ENCODE data around the gene VTI1B. TPM values are rescaled to one million over a fixed set of nuclear protein-coding genes. Genes with fewer than 3 reads are reported as not detected.

The VTI1B gene
- total RNA-seq, 6 donors from 2014 or later = 39.8 to 107 (median 57.5) TPM

- TF ChIP-seq POLR2AphosphoS5 (IDR thresholded peaks at IDR 0.05) = no peak
- TF ChIP-seq, protein P1, sequence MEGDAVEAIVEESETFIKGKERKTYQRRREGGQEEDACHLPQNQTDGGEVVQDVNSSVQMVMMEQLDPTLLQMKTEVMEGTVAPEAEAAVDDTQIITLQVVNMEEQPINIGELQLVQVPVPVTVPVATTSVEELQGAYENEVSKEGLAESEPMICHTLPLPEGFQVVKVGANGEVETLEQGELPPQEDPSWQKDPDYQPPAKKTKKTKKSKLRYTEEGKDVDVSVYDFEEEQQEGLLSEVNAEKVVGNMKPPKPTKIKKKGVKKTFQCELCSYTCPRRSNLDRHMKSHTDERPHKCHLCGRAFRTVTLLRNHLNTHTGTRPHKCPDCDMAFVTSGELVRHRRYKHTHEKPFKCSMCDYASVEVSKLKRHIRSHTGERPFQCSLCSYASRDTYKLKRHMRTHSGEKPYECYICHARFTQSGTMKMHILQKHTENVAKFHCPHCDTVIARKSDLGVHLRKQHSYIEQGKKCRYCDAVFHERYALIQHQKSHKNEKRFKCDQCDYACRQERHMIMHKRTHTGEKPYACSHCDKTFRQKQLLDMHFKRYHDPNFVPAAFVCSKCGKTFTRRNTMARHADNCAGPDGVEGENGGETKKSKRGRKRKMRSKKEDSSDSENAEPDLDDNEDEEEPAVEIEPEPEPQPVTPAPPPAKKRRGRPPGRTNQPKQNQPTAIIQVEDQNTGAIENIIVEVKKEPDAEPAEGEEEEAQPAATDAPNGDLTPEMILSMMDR (IDR thresholded peaks at IDR 0.05) = no peak
- no peak for TF ChIP-seq EP300 (IDR thresholded peaks at IDR 0.05)
- TF ChIP-seq POLR2A (IDR thresholded peaks at IDR 0.05) = no peak
- Histone ChIP-seq H3K27ac (peak overlapping the region; percentile 52 to 80 (median 60)), H3K27me3 (no peaks in the 10 kb centered on the region), H3K4me1 (peaks cover 12 to 23% (median 20%) of the 10 kb centered on the region in 4 donors), H3K4me3 (no peak overlapping the region), H3K36me3 (no peaks in the 10 kb centered on the region), H3K9me3 (no peaks in the 10 kb centered on the region)
- DNase-seq (peak in 1 of 2 donors; percentile 57), ATAC-seq (ENCODE audit: low FRiP score in 2 of 2) (no peak)
- WGBS, 2 donors = 11 to 13% methylated on average over 2 of the region's 2 CpGs
Observed at GRCh38 chr14:67623114-67623513, 51.3 kb downstream of the VTI1B start.

DNA sequence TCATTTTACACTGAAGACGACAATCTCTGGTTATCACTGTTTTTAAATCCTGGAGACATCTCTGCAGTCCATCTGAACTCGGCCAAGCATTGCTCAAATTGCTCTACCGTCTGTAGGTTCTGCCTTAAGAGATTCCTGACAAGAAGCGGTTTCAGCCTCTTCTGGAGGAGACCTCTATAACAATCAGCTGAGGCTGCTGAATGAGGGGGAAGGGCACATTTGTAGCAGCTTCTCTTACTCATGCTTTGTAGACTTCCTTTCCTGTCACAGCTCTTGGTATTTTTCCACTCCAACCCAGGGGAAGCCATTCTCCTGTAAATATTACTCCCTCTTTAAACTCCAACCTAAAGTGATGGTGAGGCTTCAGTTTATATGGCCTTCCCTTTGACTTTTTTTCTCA, 51.8 kb downstream of the VTI1B start:
- no peaks in the 10 kb centered on the region for H3K27me3 ChIP-seq
- WGBS, 2 donors = 43 to 45% methylated on average over 4 of the region's 4 CpGs
- H3K36me3 ChIP-seq = no peaks in the 10 kb centered on the region
- H3K4me1 ChIP-seq = peaks cover 12 to 23% (median 20%) of the 10 kb centered on the region in 4 donors
- ATAC-seq (ENCODE audit: low FRiP score in 2 of 2) (no peak), DNase-seq (peak in 1 of 2 donors; percentile 74)
- H3K9me3 ChIP-seq = no peaks in the 10 kb centered on the region
- H3K27ac ChIP-seq = peak overlapping the region; percentile 52 to 80 (median 60)
- H3K4me3 ChIP-seq = no peak overlapping the region
- TF ChIP-seq EP300 (IDR thresholded peaks at IDR 0.05) (peak in 1 of 4 donors; percentile 58), POLR2AphosphoS5 (IDR thresholded peaks at IDR 0.05) (no peak)

- WGBS, 2 donors = 8 to 9% methylated on average over 17 to 19 of the region's 19 CpGs
Observed at GRCh38 chr14:67620217-67620785, 54.1 kb downstream of the VTI1B start.

DNA sequence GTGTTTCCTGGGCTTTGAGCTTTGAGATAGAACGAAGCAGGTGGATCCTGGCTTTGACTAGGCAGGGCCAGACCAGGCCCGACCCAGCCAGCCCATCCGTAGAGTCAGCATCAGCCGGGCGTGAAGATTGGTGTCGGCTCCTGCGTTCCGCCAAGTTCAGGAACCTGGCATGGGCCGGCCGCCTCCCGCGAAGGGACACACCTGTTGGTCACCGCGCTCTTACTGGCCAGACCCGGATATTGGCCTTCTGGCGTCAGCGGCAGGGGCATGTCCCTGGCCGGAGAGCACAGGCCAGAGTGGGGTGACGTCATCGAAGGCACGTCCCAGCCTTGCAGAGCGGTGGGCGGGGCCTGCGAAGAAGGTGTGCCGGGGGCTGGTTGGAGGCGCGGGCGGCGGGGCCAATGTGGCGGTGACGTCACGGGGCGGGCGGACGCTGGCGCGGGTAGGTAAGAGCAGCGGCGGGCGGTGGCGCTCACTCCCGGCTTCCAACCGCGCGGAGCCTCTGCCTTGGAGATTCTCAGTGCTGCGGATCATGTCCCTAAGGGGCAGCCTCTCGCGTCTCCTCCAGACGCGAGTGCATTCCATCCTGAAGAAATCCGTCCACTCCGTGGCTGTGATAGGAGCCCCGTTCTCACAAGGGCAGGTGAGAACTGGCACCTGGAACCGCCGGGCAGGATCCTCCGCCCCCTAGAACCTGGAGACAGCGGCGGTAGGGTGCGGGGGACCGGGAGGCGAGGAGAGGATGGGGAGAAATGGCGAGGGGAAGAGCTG, 54.8 kb downstream of the VTI1B start, which contains the start of gene ARG2:
Gene ARG2 (plus strand): TSS at position 475 of the 771 bp plus-strand sequence. CDS start 58 bp downstream, at position 533.
- WGBS, 2 donors = 0 to 1% methylated on average over 15 to 52 of the region's 62 CpGs
- Histone ChIP-seq H3K4me1 (peaks cover 12 to 23% (median 20%) of the 10 kb centered on the region in 4 donors), H3K27me3 (no peaks in the 10 kb centered on the region), H3K9me3 (no peaks in the 10 kb centered on the region), H3K36me3 (no peaks in the 10 kb centered on the region), H3K4me3 (peak within 1 kb of the TSS; percentile 11 to 65 (median 62)), H3K27ac (peak within 1 kb of the TSS; percentile 62 to 84 (median 76))
- peak in 2 of 4 donors; percentile 82 to 84 for TF ChIP-seq POLR2A (IDR thresholded peaks at IDR 0.05)
- TF ChIP-seq, protein P1 (IDR thresholded peaks at IDR 0.05) = peak in 4 of 6 experiments; percentile 15 to 39 (median 32)
- peak in 1 of 4 donors; percentile 68 for TF ChIP-seq EP300 (IDR thresholded peaks at IDR 0.05)
- TF ChIP-seq POLR2AphosphoS5 (IDR thresholded peaks at IDR 0.05) = peak; percentile 52 to 93
- ATAC-seq (ENCODE audit: low FRiP score in 2 of 2) (peak; percentile 98 to 99), DNase-seq (peak; percentile 99 to 100)

More at GRCh38 chr14:67620217-67620785, 54.1 kb downstream of the VTI1B start:
- no peak for ATAC-seq (ENCODE audit: low FRiP score in 2 of 2)
- peaks cover 12 to 23% (median 20%) of the 10 kb centered on the region in 4 donors for H3K4me1 ChIP-seq
- peak overlapping the region; percentile 39 to 84 (median 76) for H3K27ac ChIP-seq
- H3K4me3 ChIP-seq = peak overlapping the region; percentile 11 to 65 (median 62)
- H3K36me3 ChIP-seq = no peaks in the 10 kb centered on the region
- peak in 1 of 2 donors; percentile 29 for DNase-seq
- H3K9me3 ChIP-seq = no peaks in the 10 kb centered on the region
- TF ChIP-seq POLR2AphosphoS5 (IDR thresholded peaks at IDR 0.05) (no peak), POLR2A (IDR thresholded peaks at IDR 0.05) (no peak)
- TF ChIP-seq, protein P1 (IDR thresholded peaks at IDR 0.05) = no peak
- H3K27me3 ChIP-seq = no peaks in the 10 kb centered on the region

DNA sequence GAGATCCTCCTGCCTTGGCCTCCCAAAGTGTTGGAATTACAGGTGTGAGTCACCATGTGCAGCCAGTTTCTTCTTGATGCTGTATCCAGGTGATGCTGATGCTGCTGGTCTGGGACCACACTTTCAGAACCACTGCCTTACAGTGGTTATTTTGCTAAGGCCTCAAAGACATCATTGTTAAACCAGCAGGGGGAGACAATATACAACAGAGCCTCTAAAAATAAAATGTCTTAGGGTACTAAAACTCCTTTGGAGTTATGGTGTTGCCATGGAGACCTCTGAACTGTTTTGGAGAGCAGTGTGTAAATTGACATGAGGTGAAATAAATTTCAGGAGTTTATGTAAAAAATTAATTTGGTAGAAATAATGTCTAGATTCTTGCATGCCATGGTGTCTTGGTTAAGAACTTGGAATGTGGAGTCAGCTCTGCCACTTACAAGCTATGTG, 55.8 kb downstream of the VTI1B start:
- TF ChIP-seq POLR2AphosphoS5 (IDR thresholded peaks at IDR 0.05) = no peak
- TF ChIP-seq, protein P1 (IDR thresholded peaks at IDR 0.05) = peak; percentile 31 to 73 (median 58)
- Histone ChIP-seq H3K27me3 (no peaks in the 10 kb centered on the region), H3K27ac (peak overlapping the region in 2 of 4 donors; percentile 71 to 84), H3K4me3 (peak overlapping the region in 1 of 4 donors; percentile 65), H3K9me3 (no peaks in the 10 kb centered on the region), H3K36me3 (no peaks in the 10 kb centered on the region), H3K4me1 (peaks cover 12 to 23% (median 20%) of the 10 kb centered on the region in 4 donors)
- DNase-seq (no peak), ATAC-seq (ENCODE audit: low FRiP score in 2 of 2) (peak; percentile 84 to 85)
